Small intestine (tissue), 7 donors: ENCODE data around the gene ENGASE. TPM values are rescaled to one million over a fixed set of nuclear protein-coding genes. Genes with fewer than 3 reads are reported as not detected.
A peak's percentile ranks its signal among the peaks of the same experiment; 100 is the strongest.

Experiments
- DNase-seq, 2 donors: peaks; one replicate each; pipeline versions ENCODE4 v3.0.0 to v3.0.0-alpha.2; 2013
- FAIRE-seq: peaks from 2 replicates; lab custom pipeline; 2012; peaks lifted over from hg19 to GRCh38; lab: Jason Lieb, UNC
- H3K27ac ChIP-seq, 3 donors: one replicate each; pipeline ENCODE4 v1.5.1; 2013; ENCODE audit warnings: low read length in 2 of 3, mild to moderate bottlenecking in 2 of 3, control low read depth in 1 of 3, inconsistent platforms in 1 of 3, low read depth in 1 of 3, moderate library complexity in 1 of 3
- H3K27me3 ChIP-seq, 3 donors: one replicate each; pipeline ENCODE4 v1.6.1; 2013; ENCODE audit warnings: low read length in 3 of 3, inconsistent platforms in 1 of 3; ENCODE audit not compliant: control insufficient read depth in 3 of 3, insufficient read depth in 3 of 3
- H3K36me3 ChIP-seq, 3 donors: one replicate each; pipeline ENCODE4 v1.6.1; 2013; ENCODE audit warnings: low read length in 3 of 3, inconsistent platforms in 1 of 3, low read depth in 1 of 3, mild to moderate bottlenecking in 1 of 3, moderate library complexity in 1 of 3; ENCODE audit not compliant: control insufficient read depth in 3 of 3, insufficient read depth in 2 of 3
- H3K4me1 ChIP-seq, 3 donors: one replicate each; pipeline ENCODE4 v1.6.1; 2013; ENCODE audit warnings: low read length in 2 of 3, inconsistent platforms in 1 of 3, low read depth in 1 of 3, mild to moderate bottlenecking in 1 of 3, moderate library complexity in 1 of 3; ENCODE audit not compliant: control insufficient read depth in 3 of 3, insufficient read depth in 2 of 3
- H3K4me3 ChIP-seq, 3 donors: one replicate each; pipeline ENCODE4 v1.5.1; 2013; ENCODE audit warnings: low read length in 3 of 3, control low read depth in 1 of 3, inconsistent platforms in 1 of 3, low read depth in 1 of 3, mild to moderate bottlenecking in 1 of 3, moderate library complexity in 1 of 3
- H3K9me3 ChIP-seq, 2 donors: one replicate each; pipeline ENCODE4 v1.6.1; 2013; ENCODE audit warnings: low read depth in 1 of 2, low read length in 1 of 2; ENCODE audit not compliant: control insufficient read depth in 2 of 2, insufficient read depth in 1 of 2
- WGBS, 3 donors: extraction: QIAGEN DNeasy Blood & Tissue Kit; methylation state at CpG; one replicate each; pipeline ENCODE4 v1.1.7; 2013; 5-methylcytosine and 5-hydroxymethylcytosine counted together
- polyA plus RNA-seq, 4 donors: library from polyadenylated mRNA; stranded (reverse) in 3 of 4; unstranded in 1 of 4; fragments of 200-250 nt in 3 of 4; fragments of 120-200 nt in 1 of 4; gene quantifications; one replicate each; pipeline versions ENCODE4 v1.2.1 to v1.2.3, GENCODE V29; 2013
- donor health status: healthy with polysubstance abuse.
- donor health status: control.
- donor health status: control.
- donor health status: Bipolar disorder and iron deficiency.
- donor health status: healthy.

Gene ENGASE
- polyA plus RNA-seq, 4 donors, result 17.6 to 87.9 (median 31.0) TPM

DNA sequence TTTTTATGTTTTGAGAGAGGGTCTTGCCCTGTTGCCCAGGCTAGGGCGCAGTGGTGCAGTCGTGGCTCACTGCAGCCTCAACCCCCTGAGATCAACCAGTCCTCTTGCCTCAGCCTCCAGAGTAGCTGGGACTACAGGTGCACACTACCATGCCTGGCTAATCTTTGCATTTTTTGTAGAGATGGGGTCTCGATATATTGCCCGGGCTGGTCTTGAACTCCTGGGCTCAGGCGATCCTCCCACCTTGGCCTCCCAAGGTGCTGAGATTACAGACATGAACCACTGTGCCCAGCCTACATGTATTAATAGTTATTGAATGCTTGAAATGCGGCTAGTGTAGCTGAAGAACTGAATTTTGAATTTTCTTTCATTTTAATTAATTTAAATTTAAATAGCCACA is 38.4 kb upstream of the ENGASE start:
- no peak overlapping the region for H3K27ac ChIP-seq
- DNase-seq (no peak), FAIRE-seq (no peak)
- 95 to 96% (median 96%) methylated on average over 6 of the region's 6 CpGs for WGBS, 3 donors
- H3K4me1 ChIP-seq, result peaks cover 0 to 4% (median 0%) of the 10 kb centered on the region in 3 donors
- no peaks in the 10 kb centered on the region for H3K9me3 ChIP-seq
- H3K4me3 ChIP-seq, result no peak overlapping the region
- H3K27me3 ChIP-seq, result peaks cover 0 to 3% (median 0%) of the 10 kb centered on the region in 3 donors
- H3K36me3 ChIP-seq, result no peaks in the 10 kb centered on the region

DNA sequence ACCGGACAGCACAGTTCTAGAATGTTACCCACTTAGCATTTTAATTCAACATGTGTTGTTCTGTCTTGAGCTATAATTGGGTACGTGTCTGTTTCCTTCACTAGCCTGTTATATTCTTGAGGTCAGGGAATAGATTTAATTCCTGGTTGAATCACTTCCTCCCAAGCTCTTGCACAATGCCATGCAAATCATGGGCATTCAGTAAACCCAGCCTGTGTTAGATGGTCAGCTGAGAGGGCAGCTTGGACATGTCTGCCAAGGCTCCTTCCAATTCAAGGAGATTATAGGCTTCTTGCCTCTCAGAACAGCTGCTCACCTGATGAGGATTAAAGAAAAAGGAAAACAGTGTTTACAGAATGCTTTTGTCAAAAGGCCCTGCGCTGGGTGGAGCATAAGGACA is 38.0 kb upstream of the ENGASE start:
- Histone ChIP-seq H3K36me3 (no peaks in the 10 kb centered on the region), H3K9me3 (no peaks in the 10 kb centered on the region), H3K4me1 (peaks cover 0 to 4% (median 0%) of the 10 kb centered on the region in 3 donors), H3K27ac (no peak overlapping the region), H3K27me3 (peaks cover 0 to 3% (median 0%) of the 10 kb centered on the region in 3 donors), H3K4me3 (no peak overlapping the region)
- DNase-seq (no peak), FAIRE-seq (no peak)
- 78 to 87% (median 81%) methylated on average over 3 of the region's 3 CpGs for WGBS, 3 donors

DNA sequence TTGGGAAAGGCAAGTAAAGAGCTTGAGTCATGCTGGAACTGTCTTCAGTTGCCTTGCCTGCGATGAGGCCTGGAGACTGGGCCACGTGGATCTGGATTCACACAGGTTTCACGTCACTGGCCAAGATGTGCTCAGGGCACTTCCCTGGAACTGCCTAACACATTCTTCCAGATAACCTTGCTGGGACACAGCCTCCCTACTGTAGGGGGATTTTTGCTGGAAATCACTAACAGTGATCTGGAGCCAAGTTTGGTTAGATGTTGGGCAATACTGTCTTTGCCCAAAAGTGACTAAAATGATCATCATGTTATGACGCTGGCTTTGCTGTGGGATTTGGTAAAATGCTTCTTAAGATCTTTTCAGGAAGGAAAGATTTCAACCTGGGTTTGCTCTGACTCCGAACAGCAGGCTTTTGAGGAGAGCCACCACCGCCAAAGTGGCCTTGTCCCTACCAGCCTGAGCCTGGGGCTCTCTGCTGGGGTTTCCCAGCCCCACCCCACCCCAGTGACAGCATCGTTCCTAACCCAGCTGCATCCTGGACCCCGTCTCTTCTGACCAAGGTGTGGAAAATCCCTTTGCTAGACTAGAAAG is 36.0 kb upstream of the ENGASE start:
- 71 to 89% (median 80%) methylated on average over 8 of the region's 8 CpGs for WGBS, 3 donors
- FAIRE-seq, result no peak
- H3K27ac ChIP-seq, result no peak overlapping the region

DNA sequence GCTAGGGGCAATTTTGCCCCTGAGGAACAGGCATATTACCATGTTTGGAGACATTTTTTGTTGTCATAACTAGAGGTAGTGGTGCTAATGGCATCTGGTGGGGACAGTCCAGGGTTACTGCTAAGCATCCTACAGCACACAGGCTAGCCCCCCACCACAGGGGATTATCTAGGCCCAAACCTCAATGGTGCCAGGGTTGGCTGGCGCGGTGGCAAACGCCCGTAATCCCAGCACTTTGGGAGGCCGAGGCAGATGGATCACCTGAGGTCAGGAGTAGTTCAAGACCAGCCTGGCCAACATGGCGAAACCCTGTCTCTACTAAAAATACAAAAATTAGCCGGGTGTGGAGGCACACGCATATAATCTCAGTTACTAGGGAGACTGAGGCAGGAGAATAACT is 35.5 kb upstream of the ENGASE start:
- H3K4me1 ChIP-seq, result no peaks in the 10 kb centered on the region
- FAIRE-seq (no peak), DNase-seq (no peak)
- H3K27ac ChIP-seq, result no peak overlapping the region
- 92 to 96% (median 95%) methylated on average over 8 of the region's 8 CpGs for WGBS, 3 donors
- no peaks in the 10 kb centered on the region for H3K27me3 ChIP-seq
- no peak overlapping the region for H3K4me3 ChIP-seq
- no peaks in the 10 kb centered on the region for H3K9me3 ChIP-seq
- no peaks in the 10 kb centered on the region for H3K36me3 ChIP-seq

More for the DNA sequence above, 36.0 kb upstream of the ENGASE start:
- H3K4me3 ChIP-seq, result no peak overlapping the region
- no peaks in the 10 kb centered on the region for H3K36me3 ChIP-seq
- H3K9me3 ChIP-seq, result no peaks in the 10 kb centered on the region
- no peaks in the 10 kb centered on the region for H3K27me3 ChIP-seq
- no peak for DNase-seq
- peaks cover 0 to 3% (median 0%) of the 10 kb centered on the region in 3 donors for H3K4me1 ChIP-seq

DNA sequence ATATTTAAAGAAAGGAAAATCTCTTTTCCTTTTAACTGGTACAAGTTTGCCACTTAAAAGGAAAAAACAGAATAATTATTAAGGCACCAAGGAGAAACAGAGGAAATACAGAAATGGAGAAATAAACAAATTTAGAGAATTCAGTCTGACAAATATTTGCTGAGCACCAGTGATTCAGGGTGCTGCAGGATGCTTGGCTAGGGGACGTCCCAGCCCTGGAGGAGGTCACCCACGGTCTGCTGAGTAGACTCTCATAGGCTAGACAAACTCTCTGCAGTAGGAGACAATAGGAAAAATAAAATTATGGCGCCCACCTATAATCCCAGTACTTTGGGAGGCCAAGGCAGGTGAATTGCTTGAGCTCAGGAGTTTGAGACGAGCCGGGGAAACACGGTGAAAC is 34.7 kb upstream of the ENGASE start:
- H3K4me3 ChIP-seq, result no peak overlapping the region
- WGBS, 3 donors, result 87 to 89% (median 89%) methylated on average over 6 of the region's 6 CpGs
- no peaks in the 10 kb centered on the region for H3K36me3 ChIP-seq
- H3K9me3 ChIP-seq, result no peaks in the 10 kb centered on the region
- no peaks in the 10 kb centered on the region for H3K4me1 ChIP-seq
- FAIRE-seq, result no peak
- no peak for DNase-seq
- H3K27ac ChIP-seq, result no peak overlapping the region
- H3K27me3 ChIP-seq, result no peaks in the 10 kb centered on the region

DNA sequence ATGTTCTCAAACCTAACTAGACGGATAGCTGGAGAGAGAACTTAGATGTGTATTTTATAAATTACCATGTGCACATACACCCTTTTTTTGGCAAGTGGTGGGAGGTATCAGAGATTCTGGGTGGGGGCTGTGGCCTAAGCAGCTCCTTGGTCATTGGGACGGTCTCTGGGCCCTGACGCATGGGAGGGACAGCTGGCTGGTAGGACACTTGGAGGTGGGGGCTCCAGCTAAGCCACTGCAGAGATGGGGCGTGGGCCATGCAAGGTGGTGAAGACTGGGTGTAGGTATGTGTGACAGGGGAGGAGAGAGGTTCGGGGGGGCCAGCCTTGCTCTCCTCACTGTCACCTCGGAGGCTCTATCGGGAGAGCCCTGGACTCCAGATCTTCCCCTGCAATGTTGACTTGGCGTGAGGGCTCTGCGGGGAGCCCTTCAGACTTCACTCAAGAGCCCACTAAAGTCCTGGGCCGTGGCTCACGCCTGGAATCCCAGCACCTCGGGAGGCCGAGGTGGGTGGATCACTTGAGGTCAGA is 33.5 kb upstream of the ENGASE start:
- H3K27ac ChIP-seq, result no peak overlapping the region
- no peak overlapping the region for H3K4me3 ChIP-seq
- WGBS, 3 donors, result 85 to 90% (median 87%) methylated on average over 13 of the region's 13 CpGs
- DNase-seq (no peak), FAIRE-seq (no peak)
- peaks cover 0 to 2% (median 0%) of the 10 kb centered on the region in 3 donors for H3K27me3 ChIP-seq
- H3K9me3 ChIP-seq, result no peaks in the 10 kb centered on the region
- H3K4me1 ChIP-seq, result no peaks in the 10 kb centered on the region
- H3K36me3 ChIP-seq, result no peaks in the 10 kb centered on the region

DNA sequence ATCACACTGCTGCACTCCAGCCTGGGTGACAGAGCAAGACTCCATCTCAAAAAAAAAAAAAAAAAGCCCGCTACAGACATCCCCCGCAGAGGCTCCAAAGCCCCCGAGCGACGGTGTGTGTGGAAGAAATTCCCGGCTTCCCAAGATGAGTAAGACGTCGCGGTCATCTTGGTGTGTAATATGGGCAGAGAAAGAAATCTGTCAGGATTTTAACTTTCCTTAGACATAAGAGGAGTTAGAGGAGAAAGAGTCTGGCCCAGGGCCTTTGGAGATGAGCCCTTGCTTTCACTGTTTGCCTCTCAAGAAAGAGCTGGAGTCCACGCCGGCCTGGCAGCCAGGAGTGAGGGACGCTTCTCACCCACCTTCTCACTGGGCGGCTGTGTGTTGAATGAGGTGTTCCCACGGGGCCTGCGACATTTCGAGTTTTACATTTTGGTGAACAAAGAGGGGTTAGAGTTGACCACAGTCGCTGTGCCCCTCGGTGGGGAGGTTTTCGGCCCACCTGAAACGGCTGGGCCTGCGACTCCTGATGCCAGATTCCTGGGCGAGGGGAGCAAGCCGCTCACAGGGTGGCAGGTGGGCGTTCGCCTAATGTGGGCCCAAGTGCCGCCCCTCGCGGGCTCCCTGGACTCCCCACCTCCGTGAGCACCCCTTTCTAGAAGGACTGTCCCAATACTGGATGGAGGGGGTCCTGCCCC is 32.8 kb upstream of the ENGASE start:
- Histone ChIP-seq H3K36me3 (no peaks in the 10 kb centered on the region), H3K4me1 (no peaks in the 10 kb centered on the region), H3K27ac (no peak overlapping the region), H3K4me3 (no peak overlapping the region), H3K27me3 (peaks cover 0 to 2% (median 0%) of the 10 kb centered on the region in 3 donors), H3K9me3 (no peaks in the 10 kb centered on the region)
- FAIRE-seq (no peak), DNase-seq (no peak)
- WGBS, 3 donors, result 84 to 88% (median 88%) methylated on average over 29 of the region's 29 CpGs

DNA sequence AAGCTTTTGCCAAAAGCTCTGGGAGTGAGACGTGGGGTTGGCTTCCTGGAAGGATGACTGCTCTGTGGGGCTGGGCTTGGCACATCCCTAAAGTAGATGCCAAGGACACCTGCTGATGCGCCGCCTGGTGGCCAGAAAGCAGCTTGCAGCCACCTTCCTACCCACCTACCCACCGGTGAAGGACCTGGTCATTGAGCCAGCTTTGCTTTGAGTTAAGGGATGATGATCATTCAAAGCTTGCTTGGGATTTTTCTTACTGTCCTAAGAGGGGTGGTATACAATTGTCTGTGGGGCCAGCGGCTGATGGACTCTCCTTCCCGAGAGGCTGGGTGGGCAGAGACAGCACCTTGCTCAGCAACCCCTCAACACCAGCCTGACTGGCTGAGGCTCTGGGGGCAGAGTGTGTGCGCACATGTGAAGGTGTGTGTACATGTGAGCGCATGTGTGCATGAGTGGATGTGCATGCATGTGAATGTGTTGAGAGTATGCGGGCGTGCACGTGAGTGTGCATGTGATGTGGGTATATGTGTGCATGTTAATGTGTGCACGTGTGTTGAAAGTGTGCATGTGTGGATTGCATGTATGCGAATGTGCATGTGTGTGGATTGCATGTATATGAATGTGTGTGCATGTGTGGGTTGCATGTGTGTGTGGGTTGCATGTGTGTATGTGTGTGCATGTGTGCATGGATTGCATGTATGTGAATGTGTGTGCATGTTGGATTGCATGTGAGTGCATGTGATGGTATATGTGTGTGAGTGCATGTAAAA is 32.0 kb upstream of the ENGASE start:
- WGBS, 3 donors, result 61 to 62% (median 62%) methylated on average over 13 of the region's 13 CpGs
- DNase-seq (peak; percentile 68 to 73), FAIRE-seq (no peak)
- no peaks in the 10 kb centered on the region for H3K9me3 ChIP-seq
- H3K27ac ChIP-seq, result no peak overlapping the region
- H3K36me3 ChIP-seq, result no peaks in the 10 kb centered on the region
- peaks cover 0 to 2% (median 0%) of the 10 kb centered on the region in 3 donors for H3K27me3 ChIP-seq
- no peak overlapping the region for H3K4me3 ChIP-seq
- H3K4me1 ChIP-seq, result no peaks in the 10 kb centered on the region
